GM21390 (cell line): ENCODE results near the gene MYO9B.

Experiments used
- ATAC-seq: cut with Tn5 transposase; IDR thresholded peaks from one replicate; pipeline ENCODE4 v1.9.1; 2021; ENCODE audit not compliant: unreplicated experiment

Gene MYO9B

GRCh38 chr19:17206736-17207581, 131.4 kb downstream of the MYO9B start:
- ATAC-seq: no peak

GRCh38 chr19:17209126-17210036, 133.8 kb downstream of the MYO9B start:
- ATAC-seq: no peak

GRCh38 chr19:17210296-17210695, 134.7 kb downstream of the MYO9B start:
- ATAC-seq: no peak

- ATAC-seq: no peak
Measured at GRCh38 chr19:17211547-17212446, 136.2 kb downstream of the MYO9B start.

- no peak for ATAC-seq
Measured at GRCh38 chr19:17213334-17213733, 137.8 kb downstream of the MYO9B start.

GRCh38 chr19:17214508-17215126, 139.0 kb downstream of the MYO9B start:
- ATAC-seq: no peak

- ATAC-seq: peak; percentile 77
Measured at GRCh38 chr19:17215127-17215971, 139.8 kb downstream of the MYO9B start, which contains the start of gene USE1. Gene USE1 (plus strand): TSS chr19:17215357. CDS start chr19:17215406, 49 bp downstream.

- no peak for ATAC-seq
Measured at GRCh38 chr19:17216058-17216670, 140.6 kb downstream of the MYO9B start.

- ATAC-seq: no peak
Measured at GRCh38 chr19:17219286-17219685, 143.7 kb downstream of the MYO9B start.

GRCh38 chr19:17220207-17220758, 144.7 kb downstream of the MYO9B start:
- no peak for ATAC-seq

- no peak for ATAC-seq
Measured at GRCh38 chr19:17225053-17225452, 149.5 kb downstream of the MYO9B start.

- ATAC-seq: peak; percentile 88
Measured at GRCh38 chr19:17226002-17226933, 150.7 kb downstream of the MYO9B start, which contains the start of gene OCEL1. Gene OCEL1 (plus strand): TSS chr19:17226226. CDS start chr19:17226248, 22 bp downstream.

GRCh38 chr19:17227798-17228367, 152.3 kb downstream of the MYO9B start:
- no peak for ATAC-seq

- ATAC-seq: no peak
Measured at GRCh38 chr19:17229890-17230289, 154.3 kb downstream of the MYO9B start.

- ATAC-seq: no peak
Measured at GRCh38 chr19:17232258-17232657, 156.7 kb downstream of the MYO9B start.

- peak; percentile 53 for ATAC-seq
Measured at GRCh38 chr19:17234911-17235299, 159.3 kb downstream of the MYO9B start.
